ENCODE results near the gene ZYX.

Gene ZYX, protein sequence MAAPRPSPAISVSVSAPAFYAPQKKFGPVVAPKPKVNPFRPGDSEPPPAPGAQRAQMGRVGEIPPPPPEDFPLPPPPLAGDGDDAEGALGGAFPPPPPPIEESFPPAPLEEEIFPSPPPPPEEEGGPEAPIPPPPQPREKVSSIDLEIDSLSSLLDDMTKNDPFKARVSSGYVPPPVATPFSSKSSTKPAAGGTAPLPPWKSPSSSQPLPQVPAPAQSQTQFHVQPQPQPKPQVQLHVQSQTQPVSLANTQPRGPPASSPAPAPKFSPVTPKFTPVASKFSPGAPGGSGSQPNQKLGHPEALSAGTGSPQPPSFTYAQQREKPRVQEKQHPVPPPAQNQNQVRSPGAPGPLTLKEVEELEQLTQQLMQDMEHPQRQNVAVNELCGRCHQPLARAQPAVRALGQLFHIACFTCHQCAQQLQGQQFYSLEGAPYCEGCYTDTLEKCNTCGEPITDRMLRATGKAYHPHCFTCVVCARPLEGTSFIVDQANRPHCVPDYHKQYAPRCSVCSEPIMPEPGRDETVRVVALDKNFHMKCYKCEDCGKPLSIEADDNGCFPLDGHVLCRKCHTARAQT
- long read RNA-seq, transcript ZYX-201 (10 exons, 2,493 nt): major isoform, 127 of 359 reads
- long read RNA-seq, partial matches to known transcripts: 87 of 359 reads
- long read RNA-seq, other reads (novel, unspliced or antisense): 145 of 359 reads

DNA sequence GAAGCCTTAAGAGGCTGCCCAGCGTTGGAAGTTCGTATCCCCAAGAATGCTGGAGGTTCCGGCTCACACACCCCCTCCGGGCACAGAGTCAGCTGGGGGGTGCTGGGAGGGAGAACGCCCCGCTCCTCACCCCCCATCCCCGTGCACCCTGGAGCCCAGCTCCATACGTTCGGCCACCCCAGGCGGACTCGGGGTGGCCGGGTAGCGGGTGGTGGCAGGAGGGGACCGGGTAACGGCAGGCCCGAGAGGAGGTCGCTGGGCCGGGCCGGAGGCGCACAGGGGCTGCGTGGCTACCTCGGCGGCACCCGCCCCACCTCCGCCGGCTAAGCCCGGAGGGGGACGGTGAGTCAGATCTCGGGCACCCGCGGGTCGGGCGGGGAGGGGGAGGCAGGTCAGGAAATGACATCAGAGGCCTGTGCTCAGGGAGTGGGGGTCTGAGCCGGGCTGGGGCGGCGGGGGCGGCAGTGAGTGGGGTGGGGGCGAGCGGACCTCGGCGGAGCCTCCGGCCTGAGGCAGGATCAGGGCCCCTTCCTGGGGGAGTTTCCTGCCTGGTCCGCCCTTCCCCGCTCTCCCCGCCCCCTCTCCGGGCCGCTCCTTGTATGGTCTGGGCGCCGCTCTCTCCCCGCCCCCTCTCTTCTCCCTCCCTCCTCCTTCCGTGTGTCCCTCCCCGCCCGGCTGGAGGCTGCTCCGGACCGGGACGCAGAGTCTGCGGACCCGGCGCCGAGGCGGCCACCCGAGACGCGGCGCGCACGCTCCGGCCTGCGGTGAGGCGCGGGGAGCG, at the start of gene ZYX:
TSS of gene ZYX (plus strand) at position 700 of the 781 bp plus-strand sequence. CDS start 227 bp downstream, outside the sequence.
- Histone ChIP-seq H3K27ac (replicated peaks) (peak within 1 kb of the TSS; percentile 97), H3K4me3 (replicated peaks; ENCODE audit: insufficient read depth, low read length) (peak within 1 kb of the TSS; percentile 75), H3K27me3 (ENCODE audit: insufficient read depth, poor library complexity, severe bottlenecking) (no peaks in the 10 kb centered on the region)
- TF ChIP-seq SPI1 (IDR thresholded peaks at IDR 0.05; ENCODE audit: borderline replicate concordance, low read depth): no peak
- peak; percentile 67 for TF ChIP-seq POLR2AphosphoS5 (IDR thresholded peaks at IDR 0.05; ENCODE audit: low read depth)
- DNase-seq (ENCODE audit: low read depth in 1 of 2, low spot score in 1 of 2): peak; percentile 88 to 95

DNA sequence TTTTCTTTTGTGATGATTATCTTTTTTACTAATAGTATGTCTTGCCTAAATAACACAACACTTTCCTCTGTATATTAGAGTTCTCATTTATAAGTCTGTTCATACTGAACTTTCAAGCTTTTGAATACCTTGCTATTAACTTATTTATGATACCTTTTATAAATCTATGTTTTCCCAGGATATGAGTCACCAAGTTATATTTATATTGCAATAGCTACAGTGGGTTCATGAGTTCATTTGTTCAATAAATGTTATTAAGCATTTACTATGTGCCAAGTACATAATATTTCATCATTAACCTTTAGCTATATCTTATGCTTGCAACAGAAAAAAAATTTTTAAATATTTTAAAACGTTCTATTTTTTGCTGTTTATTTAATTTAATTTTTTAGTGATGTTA, 46.9 kb upstream of the ZYX start:
- TF ChIP-seq, protein P1, sequence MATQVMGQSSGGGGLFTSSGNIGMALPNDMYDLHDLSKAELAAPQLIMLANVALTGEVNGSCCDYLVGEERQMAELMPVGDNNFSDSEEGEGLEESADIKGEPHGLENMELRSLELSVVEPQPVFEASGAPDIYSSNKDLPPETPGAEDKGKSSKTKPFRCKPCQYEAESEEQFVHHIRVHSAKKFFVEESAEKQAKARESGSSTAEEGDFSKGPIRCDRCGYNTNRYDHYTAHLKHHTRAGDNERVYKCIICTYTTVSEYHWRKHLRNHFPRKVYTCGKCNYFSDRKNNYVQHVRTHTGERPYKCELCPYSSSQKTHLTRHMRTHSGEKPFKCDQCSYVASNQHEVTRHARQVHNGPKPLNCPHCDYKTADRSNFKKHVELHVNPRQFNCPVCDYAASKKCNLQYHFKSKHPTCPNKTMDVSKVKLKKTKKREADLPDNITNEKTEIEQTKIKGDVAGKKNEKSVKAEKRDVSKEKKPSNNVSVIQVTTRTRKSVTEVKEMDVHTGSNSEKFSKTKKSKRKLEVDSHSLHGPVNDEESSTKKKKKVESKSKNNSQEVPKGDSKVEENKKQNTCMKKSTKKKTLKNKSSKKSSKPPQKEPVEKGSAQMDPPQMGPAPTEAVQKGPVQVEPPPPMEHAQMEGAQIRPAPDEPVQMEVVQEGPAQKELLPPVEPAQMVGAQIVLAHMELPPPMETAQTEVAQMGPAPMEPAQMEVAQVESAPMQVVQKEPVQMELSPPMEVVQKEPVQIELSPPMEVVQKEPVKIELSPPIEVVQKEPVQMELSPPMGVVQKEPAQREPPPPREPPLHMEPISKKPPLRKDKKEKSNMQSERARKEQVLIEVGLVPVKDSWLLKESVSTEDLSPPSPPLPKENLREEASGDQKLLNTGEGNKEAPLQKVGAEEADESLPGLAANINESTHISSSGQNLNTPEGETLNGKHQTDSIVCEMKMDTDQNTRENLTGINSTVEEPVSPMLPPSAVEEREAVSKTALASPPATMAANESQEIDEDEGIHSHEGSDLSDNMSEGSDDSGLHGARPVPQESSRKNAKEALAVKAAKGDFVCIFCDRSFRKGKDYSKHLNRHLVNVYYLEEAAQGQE (IDR thresholded peaks at IDR 0.05; ENCODE audit: insufficient replicate concordance, low read depth): no peak
- TF ChIP-seq, protein P2, sequence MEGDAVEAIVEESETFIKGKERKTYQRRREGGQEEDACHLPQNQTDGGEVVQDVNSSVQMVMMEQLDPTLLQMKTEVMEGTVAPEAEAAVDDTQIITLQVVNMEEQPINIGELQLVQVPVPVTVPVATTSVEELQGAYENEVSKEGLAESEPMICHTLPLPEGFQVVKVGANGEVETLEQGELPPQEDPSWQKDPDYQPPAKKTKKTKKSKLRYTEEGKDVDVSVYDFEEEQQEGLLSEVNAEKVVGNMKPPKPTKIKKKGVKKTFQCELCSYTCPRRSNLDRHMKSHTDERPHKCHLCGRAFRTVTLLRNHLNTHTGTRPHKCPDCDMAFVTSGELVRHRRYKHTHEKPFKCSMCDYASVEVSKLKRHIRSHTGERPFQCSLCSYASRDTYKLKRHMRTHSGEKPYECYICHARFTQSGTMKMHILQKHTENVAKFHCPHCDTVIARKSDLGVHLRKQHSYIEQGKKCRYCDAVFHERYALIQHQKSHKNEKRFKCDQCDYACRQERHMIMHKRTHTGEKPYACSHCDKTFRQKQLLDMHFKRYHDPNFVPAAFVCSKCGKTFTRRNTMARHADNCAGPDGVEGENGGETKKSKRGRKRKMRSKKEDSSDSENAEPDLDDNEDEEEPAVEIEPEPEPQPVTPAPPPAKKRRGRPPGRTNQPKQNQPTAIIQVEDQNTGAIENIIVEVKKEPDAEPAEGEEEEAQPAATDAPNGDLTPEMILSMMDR (IDR thresholded peaks at IDR 0.05; ENCODE audit: insufficient read depth, low read length): no peak
- TF ChIP-seq GABPA (IDR thresholded peaks at IDR 0.05; ENCODE audit: low read depth) (no peak), SPI1 (IDR thresholded peaks at IDR 0.05; ENCODE audit: borderline replicate concordance, low read depth) (no peak), POLR2AphosphoS5 (IDR thresholded peaks at IDR 0.05; ENCODE audit: low read depth) (no peak)
- no peak overlapping the region for H3K27ac ChIP-seq (replicated peaks)
- no peaks in the 10 kb centered on the region for H3K27me3 ChIP-seq (ENCODE audit: insufficient read depth, poor library complexity, severe bottlenecking)
- no peak overlapping the region for H3K4me3 ChIP-seq (replicated peaks; ENCODE audit: insufficient read depth, low read length)
- no peak for DNase-seq (ENCODE audit: low read depth in 1 of 2, low spot score in 1 of 2)

DNA sequence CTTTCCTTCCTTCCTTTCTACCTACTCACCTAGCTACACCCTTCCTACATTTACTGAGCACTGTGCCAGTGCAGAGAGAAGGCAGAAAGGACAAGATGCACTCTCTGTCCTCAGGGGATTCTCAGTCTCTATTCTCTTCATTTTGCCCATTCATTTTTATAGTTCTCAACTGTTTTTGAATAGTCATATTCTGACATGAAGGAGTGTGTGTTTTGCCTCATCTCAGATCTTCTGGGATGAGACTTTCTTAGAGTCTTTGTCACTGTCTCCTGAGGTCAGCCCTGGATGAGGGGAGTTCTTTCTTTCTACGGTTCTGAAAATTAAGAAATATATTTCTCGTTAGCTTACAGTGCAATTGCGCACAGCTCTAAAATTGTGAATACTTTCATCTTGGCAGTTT, 43.9 kb upstream of the ZYX start:
- TF ChIP-seq SPI1 (IDR thresholded peaks at IDR 0.05; ENCODE audit: borderline replicate concordance, low read depth): no peak
- no peak overlapping the region for H3K4me3 ChIP-seq (replicated peaks; ENCODE audit: insufficient read depth, low read length)
- no peak for DNase-seq (ENCODE audit: low read depth in 1 of 2, low spot score in 1 of 2)
- no peaks in the 10 kb centered on the region for H3K27me3 ChIP-seq (ENCODE audit: insufficient read depth, poor library complexity, severe bottlenecking)
- no peak overlapping the region for H3K27ac ChIP-seq (replicated peaks)

GRCh38 chr7:143341842-143342241, 39.3 kb upstream of the ZYX start:
- Histone ChIP-seq H3K27me3 (ENCODE audit: insufficient read depth, poor library complexity, severe bottlenecking) (no peaks in the 10 kb centered on the region), H3K27ac (replicated peaks) (no peak overlapping the region), H3K4me3 (replicated peaks; ENCODE audit: insufficient read depth, low read length) (no peak overlapping the region)
- TF ChIP-seq POLR2AphosphoS5 (IDR thresholded peaks at IDR 0.05; ENCODE audit: low read depth): no peak
- no peak for DNase-seq (ENCODE audit: low read depth in 1 of 2, low spot score in 1 of 2)

GRCh38 chr7:143343596-143343995, 37.5 kb upstream of the ZYX start:
- DNase-seq (ENCODE audit: low read depth in 1 of 2, low spot score in 1 of 2): no peak
- TF ChIP-seq, protein P1 (IDR thresholded peaks at IDR 0.05; ENCODE audit: insufficient replicate concordance, low read depth): no peak
- TF ChIP-seq, protein P2 (IDR thresholded peaks at IDR 0.05; ENCODE audit: insufficient read depth, low read length): no peak
- Histone ChIP-seq H3K27me3 (ENCODE audit: insufficient read depth, poor library complexity, severe bottlenecking) (no peaks in the 10 kb centered on the region), H3K4me3 (replicated peaks; ENCODE audit: insufficient read depth, low read length) (no peak overlapping the region), H3K27ac (replicated peaks) (no peak overlapping the region)
